Ureter (tissue), 1 donor: ENCODE results near the gene JKAMP. TPM values are rescaled to one million over a fixed set of nuclear protein-coding genes. Genes with fewer than 3 reads are reported as not detected.

ENCODE experiments used
- DNase-seq: peaks from one replicate; pipeline ENCODE4 v3.0.0-alpha.2; 2020; ENCODE audit warnings: low spot score
- total RNA-seq: library from RNA; stranded (reverse); gene quantifications from one replicate; pipeline ENCODE4 v1.2.4, GENCODE V29; 2023
- donor health status: DM: yes; HTN: yes; CAD: no.

Gene JKAMP
- total RNA-seq, 1 donor from 2014 or later: 29.5 TPM

DNA sequence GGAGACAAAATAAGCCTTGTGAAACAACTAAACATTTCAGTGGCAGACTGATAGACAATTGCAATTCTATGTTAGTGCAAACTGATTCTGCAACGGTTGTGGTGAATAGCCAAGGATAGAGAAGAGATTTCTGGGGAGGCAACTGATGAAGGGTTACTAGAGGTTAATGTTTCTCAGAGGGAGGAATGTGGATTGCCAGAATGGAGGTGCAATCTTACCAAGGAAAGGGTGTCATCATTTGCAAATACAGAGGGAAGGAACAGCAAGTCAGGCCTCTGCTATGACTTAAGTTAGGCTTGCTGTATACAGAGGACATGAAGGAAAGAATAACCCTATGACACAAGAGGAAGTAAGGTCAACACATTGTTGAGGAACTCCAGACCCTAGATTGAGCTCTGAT lies 56.5 kb downstream of the JKAMP start:
- DNase-seq: no peak

DNA sequence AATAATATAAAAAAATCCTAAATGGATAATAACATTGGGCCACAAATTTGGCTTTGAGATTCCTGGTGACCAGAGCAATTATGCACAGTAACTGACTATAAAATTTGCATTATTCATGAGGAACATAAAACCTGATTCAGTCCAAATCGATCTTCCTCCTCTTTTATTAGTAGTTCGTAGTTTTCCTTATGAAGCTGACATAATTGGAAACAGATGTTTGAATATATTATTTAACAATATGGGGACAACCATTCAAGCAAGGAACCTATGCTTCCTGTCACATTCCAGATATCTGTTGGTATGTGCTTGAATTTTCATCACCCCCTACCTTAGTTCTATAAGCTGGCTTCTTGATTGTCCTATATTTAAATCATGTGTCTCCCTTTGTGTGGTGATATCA lies 57.4 kb downstream of the JKAMP start:
- DNase-seq: no peak

GRCh38 chr14:59543873-59544272 lies 59.6 kb downstream of the JKAMP start:
- DNase-seq: no peak

DNA sequence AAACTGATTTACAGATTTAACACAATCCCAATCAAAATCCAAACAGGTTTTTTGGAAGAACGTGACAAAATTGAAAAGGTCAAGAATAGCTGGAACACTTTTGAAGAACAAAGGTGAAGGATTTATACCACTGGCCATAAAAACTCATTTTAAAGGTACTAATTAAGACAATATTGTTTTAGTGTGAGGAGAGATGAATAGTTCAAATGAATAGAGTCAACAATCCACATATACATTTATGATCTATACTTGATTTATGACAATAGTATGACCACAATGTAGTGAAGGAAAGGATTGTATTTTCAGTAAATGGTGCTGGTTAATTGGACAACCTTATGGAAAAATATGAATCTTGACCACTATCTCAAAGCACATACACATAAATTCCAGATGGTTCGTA lies 63.0 kb downstream of the JKAMP start:
- DNase-seq: no peak

Other genes with a start within 250 kb of the JKAMP start
- 6.5 TPM for gene GPR135, start 19.1 kb upstream of the JKAMP start, total RNA-seq
- 31.3 TPM for gene L3HYPDH, start 109 bp upstream of the JKAMP start, total RNA-seq
- gene CCDC175, start 92.3 kb downstream of the JKAMP start, total RNA-seq: not detected